Sigmoid colon (tissue), 3 donors: ENCODE measurements around the gene USH1C.

Source experiments
- POLR2A ChIP-seq, 2 donors: fragments of 450-650 bp; IDR thresholded peaks; one replicate each; pipeline ENCODE4 v1.6.1; 2016; ENCODE audit warnings: antibody characterized with exemption in 2 of 2, mild to moderate bottlenecking in 2 of 2, moderate library complexity in 2 of 2
- TF ChIP-seq, protein P1 (sequence below), 4 experiments: fragments of 450-650 bp in 3 of 4; fragments of 200-600 bp in 1 of 4; IDR thresholded peaks; one replicate each; pipeline ENCODE4 v1.5.1; 2016 to 2019; ENCODE audit warnings: antibody characterized with exemption in 4 of 4, mild to moderate bottlenecking in 3 of 4, moderate library complexity in 2 of 4

DNA sequence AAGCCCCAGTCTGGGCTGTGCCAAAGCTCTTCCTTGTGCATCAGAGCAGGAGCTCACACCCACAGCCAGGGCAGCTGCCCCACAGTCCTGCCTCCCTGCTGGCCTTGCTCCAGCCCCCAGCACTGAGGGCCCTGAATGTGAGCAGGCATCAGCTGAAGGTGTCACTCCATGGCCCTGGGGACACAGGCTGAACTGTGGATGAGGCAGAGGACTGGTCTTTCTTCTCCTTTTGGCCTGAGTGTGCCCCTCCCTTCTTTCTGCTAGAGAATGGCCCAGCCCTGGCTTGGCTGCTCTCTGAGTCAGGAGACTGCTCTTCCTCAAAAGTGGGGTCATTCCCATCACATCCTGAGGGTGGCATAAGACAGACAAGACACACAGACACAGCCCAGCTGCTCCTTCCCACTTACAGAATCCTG lies 19.0 kb upstream of the USH1C start:
- no peak for TF ChIP-seq POLR2A (IDR thresholded peaks at IDR 0.05)
- TF ChIP-seq, protein P1, sequence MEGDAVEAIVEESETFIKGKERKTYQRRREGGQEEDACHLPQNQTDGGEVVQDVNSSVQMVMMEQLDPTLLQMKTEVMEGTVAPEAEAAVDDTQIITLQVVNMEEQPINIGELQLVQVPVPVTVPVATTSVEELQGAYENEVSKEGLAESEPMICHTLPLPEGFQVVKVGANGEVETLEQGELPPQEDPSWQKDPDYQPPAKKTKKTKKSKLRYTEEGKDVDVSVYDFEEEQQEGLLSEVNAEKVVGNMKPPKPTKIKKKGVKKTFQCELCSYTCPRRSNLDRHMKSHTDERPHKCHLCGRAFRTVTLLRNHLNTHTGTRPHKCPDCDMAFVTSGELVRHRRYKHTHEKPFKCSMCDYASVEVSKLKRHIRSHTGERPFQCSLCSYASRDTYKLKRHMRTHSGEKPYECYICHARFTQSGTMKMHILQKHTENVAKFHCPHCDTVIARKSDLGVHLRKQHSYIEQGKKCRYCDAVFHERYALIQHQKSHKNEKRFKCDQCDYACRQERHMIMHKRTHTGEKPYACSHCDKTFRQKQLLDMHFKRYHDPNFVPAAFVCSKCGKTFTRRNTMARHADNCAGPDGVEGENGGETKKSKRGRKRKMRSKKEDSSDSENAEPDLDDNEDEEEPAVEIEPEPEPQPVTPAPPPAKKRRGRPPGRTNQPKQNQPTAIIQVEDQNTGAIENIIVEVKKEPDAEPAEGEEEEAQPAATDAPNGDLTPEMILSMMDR (IDR thresholded peaks at IDR 0.05), result no peak
